Kidney epithelial cell (primary cell): ENCODE results near the gene SARS1. TPM values are rescaled to one million over a fixed set of nuclear protein-coding genes. Genes with fewer than 3 reads are reported as not detected.

Experiments used
- DNase-seq: peaks from one replicate; pipeline ENCODE4 v3.0.0-alpha.2; 2010; ENCODE audit warnings: low read depth
- H3K27me3 ChIP-seq: 2 replicates; pipeline ENCODE4 v1.6.0; 2011; ENCODE audit warnings: low read length; ENCODE audit not compliant: control insufficient read depth, insufficient read depth
- H3K36me3 ChIP-seq: 2 replicates; pipeline ENCODE4 v1.5.1; 2011; ENCODE audit warnings: low read length; ENCODE audit not compliant: control insufficient read depth, insufficient read depth
- H3K4me3 ChIP-seq: 2 replicates; pipeline ENCODE4 v1.5.1; 2011; ENCODE audit warnings: low read depth, mild to moderate bottlenecking, control low read depth, low read length
- CTCF ChIP-seq: IDR thresholded peaks from 2 replicates; pipeline ENCODE4 v1.5.1; 2011; ENCODE audit warnings: mild to moderate bottlenecking, moderate library complexity, low read length, control low read depth, inconsistent platforms; ENCODE audit not compliant: insufficient read depth, poor library complexity, severe bottlenecking
- total RNA-seq: library from RNA; depleted of rRNA; stranded (reverse); fragments of >200 nt; gene quantifications from 2 replicates; pipeline ENCODE4 v1.2.3, GENCODE V29; 2015

Gene SARS1
- total RNA-seq, 1 donor from 2014 or later = 411 TPM

- DNase-seq = no peak
- Histone ChIP-seq H3K4me3 (no peak overlapping the region), H3K27me3 (no peaks in the 10 kb centered on the region), H3K36me3 (peaks cover 7% of the 10 kb centered on the region)
- TF ChIP-seq CTCF = no peak
These were observed 23.8 kb downstream of the SARS1 start for GRCh38 chr1:109237512-109237911.

GRCh38 chr1:109238382-109238781 lies 24.7 kb downstream of the SARS1 start:
- DNase-seq = no peak
- peaks cover 7% of the 10 kb centered on the region for H3K36me3 ChIP-seq
- no peak overlapping the region for H3K4me3 ChIP-seq
- no peak for TF ChIP-seq CTCF
- no peaks in the 10 kb centered on the region for H3K27me3 ChIP-seq

- DNase-seq = no peak
- no peak for TF ChIP-seq CTCF
- H3K4me3 ChIP-seq = no peak overlapping the region
- peaks cover 7% of the 10 kb centered on the region for H3K36me3 ChIP-seq
- no peaks in the 10 kb centered on the region for H3K27me3 ChIP-seq
These were observed 25.3 kb downstream of the SARS1 start for GRCh38 chr1:109239047-109239408.

GRCh38 chr1:109239409-109240068 lies 25.8 kb downstream of the SARS1 start:
- Histone ChIP-seq H3K36me3 (peaks cover 7% of the 10 kb centered on the region), H3K4me3 (no peak overlapping the region), H3K27me3 (no peaks in the 10 kb centered on the region)
- DNase-seq = no peak
- TF ChIP-seq CTCF = peak; percentile 78

GRCh38 chr1:109240158-109241152 lies 26.7 kb downstream of the SARS1 start:
- H3K36me3 ChIP-seq = peaks cover 7% of the 10 kb centered on the region
- H3K27me3 ChIP-seq = no peaks in the 10 kb centered on the region
- no peak overlapping the region for H3K4me3 ChIP-seq
- no peak for DNase-seq
- TF ChIP-seq CTCF = no peak
